HG02763 (cell line): ENCODE results near the gene MYL10.
"Not testable (repeated sequence)": the region's sequence is repeated elsewhere in the genome, so short reads cannot be mapped to it uniquely, and the experiment has no call there.

ENCODE experiments used
- ATAC-seq: cut with Tn5 transposase; IDR thresholded peaks from one replicate; pipeline ENCODE4 v1.9.1; 2021; ENCODE audit warnings: mild to moderate bottlenecking, moderate library complexity; ENCODE audit not compliant: unreplicated experiment

MYL10 gene

GRCh38 chr7:101620991-101621390 lies 8.1 kb downstream of the MYL10 start:
- ATAC-seq, result no peak

GRCh38 chr7:101620395-101620794 lies 8.7 kb downstream of the MYL10 start:
- no peak for ATAC-seq

GRCh38 chr7:101618916-101619315 lies 10.2 kb downstream of the MYL10 start:
- no peak for ATAC-seq

DNA sequence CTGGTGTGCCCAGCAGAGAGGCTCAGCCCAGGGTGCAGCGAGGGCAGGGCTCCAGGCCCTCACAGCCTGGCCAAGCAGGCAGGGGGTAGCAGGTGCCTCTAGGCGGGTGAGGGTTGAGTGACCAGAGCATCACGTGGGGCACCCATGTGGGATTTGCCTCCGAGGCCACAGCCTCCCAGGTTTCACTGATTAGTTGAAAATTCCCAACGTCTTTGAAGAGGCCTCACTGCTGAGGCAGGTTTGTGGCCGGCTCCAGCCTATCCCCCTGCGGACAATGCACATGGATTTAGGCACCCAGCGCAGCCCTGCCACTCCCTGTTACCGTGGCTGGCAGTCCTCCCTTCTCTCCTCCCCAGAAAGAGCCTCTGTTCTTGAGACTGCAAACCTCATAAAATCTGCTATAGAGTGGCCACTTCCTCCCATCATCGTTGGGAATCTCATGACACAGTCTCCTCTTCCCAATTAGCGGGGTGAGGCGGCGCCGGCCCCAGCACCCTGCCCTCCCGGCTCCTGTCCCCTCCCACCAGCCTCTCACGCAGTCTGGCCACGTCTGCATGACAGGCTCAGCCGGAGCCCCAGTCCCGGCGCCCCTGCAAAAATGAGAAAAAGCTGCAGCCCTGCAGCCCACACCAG lies 10.8 kb downstream of the MYL10 start:
- ATAC-seq, result no peak

DNA sequence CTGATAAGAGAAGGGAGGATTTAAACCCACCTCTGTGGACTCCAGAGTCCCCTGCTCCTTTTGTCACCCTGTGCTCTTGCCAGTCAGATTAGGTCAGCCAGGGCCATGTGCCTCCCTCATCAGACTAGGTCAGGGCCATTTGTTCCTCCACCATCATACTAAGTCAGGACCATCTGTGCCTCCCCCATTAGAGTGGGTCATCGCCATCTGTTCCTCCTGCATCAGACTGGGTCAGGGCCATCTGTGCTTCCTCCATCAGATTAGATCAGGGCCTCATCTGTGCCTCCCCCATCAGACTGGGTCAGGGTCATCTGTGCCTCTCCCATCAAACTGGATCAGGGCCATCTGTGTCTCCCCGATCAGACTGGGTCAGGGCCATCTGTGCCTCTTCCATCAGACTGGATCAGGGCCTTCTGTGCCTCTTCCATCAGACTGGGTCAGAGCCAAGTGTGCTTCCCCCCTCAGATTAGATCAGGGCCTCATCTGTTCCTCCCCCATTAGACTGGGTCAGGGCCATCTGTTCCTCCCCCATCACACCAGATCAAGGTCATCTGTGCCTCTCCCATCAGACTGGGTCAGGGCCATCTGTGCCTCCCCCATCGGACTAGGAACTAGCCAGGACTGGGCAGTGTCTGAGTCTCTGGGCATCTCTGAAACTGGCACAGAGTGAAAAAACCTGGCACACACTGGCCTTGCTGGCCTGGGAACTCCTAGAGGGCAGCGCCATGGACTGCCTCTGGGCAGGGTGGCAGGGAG lies 11.5 kb downstream of the MYL10 start:
- ATAC-seq, result no peak

DNA sequence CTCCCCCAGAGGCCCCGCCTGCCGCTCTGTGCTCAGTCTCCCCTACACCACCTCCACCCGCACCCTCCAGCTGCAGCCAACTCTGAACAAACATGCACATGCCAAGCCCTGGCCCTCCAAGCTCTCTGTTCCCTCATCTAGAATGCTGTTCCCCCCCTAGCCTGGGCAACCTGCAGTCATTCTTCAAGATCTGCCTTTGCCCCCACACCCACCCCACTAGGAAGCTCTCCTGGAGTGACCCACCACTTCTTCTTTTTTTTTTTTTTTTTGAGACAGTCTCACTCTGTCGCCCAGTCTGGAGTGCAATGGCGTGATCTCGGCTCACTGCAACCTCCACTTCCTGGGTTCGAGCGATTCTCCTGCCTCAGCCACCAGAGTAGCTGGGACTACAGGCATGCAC lies 13.7 kb downstream of the MYL10 start:
- no peak for ATAC-seq

DNA sequence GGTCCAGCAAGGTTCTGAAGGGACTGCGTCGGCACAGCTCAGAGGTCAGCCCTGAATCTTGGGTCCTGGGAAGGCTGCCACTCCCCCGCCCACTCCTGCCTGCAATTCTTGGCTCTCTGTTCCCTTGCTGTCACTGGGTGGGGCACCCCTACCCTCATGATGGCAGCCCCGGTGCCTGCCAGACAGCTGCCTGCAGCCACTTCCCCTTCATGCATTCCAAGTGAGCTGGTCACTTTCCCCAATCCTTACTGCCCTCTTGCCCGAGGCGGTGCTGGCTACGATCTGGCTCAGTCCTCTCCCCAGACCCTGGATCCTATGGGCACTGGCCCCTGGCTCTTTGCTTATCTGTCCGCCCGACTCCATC lies 14.2 kb downstream of the MYL10 start:
- ATAC-seq, result no peak

DNA sequence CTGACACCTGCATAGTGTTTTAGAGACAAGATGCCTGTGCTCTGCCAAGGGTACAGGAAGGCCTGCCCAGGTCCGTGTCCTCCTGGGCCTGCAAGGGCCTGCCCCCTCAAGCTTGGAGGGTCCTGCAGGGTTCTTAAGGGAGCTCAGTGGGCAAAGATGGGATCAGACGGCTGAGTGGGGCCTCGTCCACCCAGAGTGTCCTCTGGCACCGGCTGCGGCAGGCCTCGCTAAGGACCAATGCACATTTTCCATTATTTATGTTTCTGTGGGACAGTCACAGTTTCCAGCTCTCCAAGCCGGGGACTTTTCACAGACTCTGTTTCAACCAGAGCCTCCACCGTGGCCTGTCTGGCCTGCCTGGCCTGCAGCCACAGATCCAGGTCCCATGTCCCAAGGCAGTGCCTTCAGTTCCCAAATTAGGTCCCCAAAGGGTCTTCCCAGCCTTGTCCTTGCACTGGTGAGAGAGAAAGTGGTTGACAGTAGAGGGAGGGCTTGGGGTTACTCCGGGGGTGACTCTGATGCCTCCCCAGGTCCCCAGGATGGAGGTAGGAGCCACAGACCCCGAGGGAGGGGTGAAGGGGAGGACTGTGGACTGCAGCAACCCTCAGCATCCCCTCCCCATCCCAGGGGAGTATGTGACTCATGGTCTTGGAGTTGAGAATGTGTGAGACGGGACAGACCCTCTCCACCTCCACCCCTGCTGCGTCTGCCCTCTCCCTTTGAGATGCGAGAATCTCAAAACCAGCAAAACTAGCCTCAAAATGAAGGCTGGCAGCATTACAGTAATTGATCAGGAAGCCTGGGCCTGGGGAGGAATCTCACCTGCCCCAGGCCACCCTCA lies 14.8 kb downstream of the MYL10 start:
- no peak for ATAC-seq

- no peak for ATAC-seq
Measured at GRCh38 chr7:101612885-101613515, 16.1 kb downstream of the MYL10 start.

DNA sequence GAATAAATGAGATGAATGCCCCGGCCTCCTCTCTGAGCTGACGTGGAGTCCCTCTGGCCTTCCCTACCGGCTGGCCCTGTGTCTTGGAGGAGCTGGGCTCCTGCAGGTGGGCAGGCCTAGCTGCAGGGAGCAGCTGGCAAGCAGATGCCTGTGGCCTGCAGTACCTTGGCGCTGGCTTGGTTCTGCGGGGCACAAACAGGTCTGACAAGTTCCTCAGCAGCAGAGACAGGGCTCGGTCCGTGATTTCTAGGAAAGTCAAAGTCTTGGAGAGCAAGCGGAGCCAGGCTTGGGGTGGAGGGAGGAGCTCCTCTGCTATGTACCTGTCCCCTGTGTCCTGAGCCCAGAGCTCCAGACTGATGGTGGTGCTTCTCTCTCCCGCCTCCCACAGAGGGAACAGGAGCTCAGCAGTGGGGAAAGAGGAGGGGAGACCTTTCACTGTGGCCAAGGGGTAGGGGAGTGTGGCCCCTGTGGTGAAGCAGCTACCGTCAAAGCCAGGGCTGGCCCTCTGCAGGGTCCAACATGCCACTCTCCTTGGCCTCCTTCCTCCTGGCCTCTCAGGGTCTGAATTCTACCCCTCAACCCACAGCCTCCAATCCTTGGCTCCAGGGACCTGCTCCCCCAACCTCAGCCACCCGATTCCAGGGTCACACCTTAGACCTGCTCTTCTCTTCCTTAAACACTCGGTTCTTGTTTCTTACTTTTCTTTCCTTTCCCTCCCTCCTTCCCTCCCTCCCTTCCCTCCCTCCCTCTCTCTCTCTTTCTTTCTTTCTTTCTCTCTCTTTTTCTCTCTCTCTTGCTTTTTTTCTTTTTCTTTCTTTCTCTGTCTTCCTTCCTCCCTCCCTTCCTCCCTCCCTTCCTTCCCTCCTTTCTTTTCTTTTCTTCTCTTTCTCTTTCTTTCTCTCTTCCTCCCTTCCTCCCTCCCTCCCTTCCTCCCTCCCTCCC lies 20.1 kb downstream of the MYL10 start:
- ATAC-seq, result no peak

DNA sequence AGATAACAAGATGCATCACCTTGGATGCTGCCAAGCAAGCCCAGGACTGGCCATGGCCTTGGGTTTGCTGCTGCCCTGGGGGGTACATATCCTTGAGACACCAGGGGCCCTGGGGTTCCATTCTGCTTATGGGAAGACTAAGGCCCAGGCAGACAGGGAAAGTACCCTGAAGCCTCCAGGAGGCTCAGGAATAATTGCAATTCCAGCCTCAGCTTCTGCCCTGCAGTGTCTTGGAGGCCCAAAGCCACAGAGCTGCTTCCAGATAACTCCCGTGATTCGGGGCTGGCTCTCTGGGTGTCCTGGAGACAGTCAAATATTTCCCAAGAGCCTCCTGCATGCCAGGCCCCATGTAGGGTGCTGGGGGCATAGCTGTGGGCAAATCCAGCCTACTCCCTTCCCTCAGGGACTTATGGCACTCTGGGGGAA lies 22.6 kb downstream of the MYL10 start:
- ATAC-seq, result no peak

- ATAC-seq, result no peak
Measured at GRCh38 chr7:101605611-101606497, 23.2 kb downstream of the MYL10 start.

DNA sequence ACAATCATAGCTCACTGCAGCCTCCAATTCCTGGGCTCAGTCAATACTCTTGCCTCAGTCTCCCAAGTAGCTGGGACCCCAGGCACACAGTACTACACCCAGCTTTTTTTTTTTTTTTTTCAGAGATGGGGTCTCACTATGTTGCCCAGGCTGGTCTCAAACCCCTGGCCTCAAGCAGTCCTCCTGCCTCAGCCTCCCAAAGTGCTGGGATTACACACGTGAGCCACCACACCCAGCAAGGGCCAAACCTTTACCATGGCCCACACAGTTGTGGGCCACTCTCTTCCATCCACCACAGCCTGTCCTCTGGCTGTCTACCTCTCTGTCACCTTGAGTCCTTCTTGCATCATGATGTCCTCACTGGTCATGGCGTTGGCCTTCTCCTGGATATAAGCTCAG lies 24.2 kb downstream of the MYL10 start:
- not testable (repeated sequence) for ATAC-seq

- ATAC-seq, result no peak
Measured at GRCh38 chr7:101604331-101604933, 24.7 kb downstream of the MYL10 start.

GRCh38 chr7:101602484-101603241 lies 26.4 kb downstream of the MYL10 start:
- no peak for ATAC-seq

- ATAC-seq, result no peak
Measured at GRCh38 chr7:101602082-101602481, 27.0 kb downstream of the MYL10 start.

DNA sequence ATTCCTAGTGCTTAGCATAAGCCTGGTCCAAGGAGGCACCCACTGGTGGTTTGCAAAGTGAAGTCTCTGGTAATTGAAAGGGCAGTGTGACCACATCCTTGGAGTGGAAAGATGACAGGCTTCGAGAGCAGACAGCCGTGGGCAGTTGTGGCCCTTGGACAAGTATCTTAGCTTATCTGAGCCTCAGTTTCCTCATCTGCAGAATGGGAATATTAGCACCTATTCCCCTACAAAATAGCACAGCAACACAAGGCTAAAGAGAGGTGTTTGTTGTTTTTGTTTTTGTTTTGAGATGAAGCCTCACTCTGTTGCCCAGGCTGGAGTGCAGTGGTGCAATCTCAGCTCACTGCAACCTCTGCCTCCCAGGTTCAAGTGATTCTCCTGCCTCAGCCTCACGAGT lies 29.3 kb downstream of the MYL10 start:
- no peak for ATAC-seq
